DMS79 (cell line): Measurements from ENCODE around the gene OR4C16.

Experiments used
- DNase-seq: peaks from one replicate; lab custom pipeline; 2025; lab: John Stamatoyannopoulos, UW

Gene OR4C16, protein sequence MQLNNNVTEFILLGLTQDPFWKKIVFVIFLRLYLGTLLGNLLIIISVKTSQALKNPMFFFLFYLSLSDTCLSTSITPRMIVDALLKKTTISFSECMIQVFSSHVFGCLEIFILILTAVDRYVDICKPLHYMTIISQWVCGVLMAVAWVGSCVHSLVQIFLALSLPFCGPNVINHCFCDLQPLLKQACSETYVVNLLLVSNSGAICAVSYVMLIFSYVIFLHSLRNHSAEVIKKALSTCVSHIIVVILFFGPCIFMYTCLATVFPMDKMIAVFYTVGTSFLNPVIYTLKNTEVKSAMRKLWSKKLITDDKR

DNA sequence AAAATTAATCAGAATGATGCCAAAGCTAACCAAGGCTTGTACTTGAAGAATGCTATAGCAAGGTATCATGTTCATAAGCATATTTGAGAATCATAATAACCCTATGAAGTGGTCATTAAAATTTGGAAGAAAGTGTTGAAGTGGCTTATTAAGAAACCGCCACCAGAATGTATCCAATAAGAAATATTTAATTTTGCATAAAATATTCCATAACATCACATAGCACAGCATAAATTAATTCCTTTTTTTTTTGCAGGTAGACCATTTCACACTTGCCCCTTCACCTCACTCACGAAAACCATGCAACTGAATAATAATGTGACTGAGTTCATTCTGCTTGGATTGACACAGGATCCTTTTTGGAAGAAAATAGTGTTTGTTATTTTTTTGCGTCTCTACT, at the start of gene OR4C16:
OR4C16 (plus strand) TSS at position 301 of the 400 bp plus-strand sequence; CDS start at position 301, 0 bp downstream.
- no peak for DNase-seq

GRCh38 chr11:55554169-55554568, 17.8 kb upstream of the OR4C16 start, which contains the start of gene OR4C15:
Gene OR4C15, plus strand, starts transcription at chr11:55554469. Its CDS starts 0 bp downstream, at chr11:55554469.
- DNase-seq = no peak

DNA sequence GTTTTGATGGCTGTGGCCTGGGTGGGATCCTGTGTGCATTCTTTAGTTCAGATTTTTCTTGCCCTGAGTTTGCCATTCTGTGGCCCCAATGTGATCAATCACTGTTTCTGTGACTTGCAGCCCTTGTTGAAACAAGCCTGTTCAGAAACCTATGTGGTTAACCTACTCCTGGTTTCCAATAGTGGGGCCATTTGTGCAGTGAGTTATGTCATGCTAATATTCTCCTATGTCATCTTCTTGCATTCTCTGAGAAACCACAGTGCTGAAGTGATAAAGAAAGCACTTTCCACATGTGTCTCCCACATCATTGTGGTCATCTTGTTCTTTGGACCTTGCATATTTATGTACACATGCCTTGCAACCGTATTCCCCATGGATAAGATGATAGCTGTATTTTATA, 620 bp downstream of the OR4C16 start:
- no peak for DNase-seq

DNA sequence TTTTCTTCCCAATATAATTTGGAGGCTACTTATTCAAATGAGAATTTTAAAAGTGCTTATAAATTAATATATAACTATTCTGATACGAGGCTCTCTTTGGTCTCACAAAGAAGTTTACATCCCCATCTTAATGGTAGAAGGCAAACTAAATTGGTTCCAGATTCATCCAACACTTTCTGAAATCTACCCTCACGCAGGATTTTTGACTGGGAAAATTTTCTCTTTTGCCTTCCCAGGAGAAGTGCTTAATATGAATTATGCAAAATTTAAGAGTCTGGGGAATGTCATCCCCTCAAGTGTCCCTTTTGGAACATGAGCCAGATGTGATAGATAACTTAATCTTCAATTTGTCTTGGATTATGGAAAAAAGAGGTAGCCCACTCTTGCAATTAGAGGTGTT, 35.6 kb downstream of the OR4C16 start, which contains the start of gene OR4C11:
OR4C11 (minus strand) TSS at position 101 of the 400 bp plus-strand sequence. CDS start 3,272 bp downstream, outside the sequence.
- no peak for DNase-seq
